Left lung (tissue), 10 donors: ENCODE results near the gene WARS2. TPM values are rescaled to one million over a fixed set of nuclear protein-coding genes. Genes with fewer than 3 reads are reported as not detected.

Experiments
- ATAC-seq: fragments of 200-7000 bp; cut with Tn5 transposase; one replicate; pipeline ENCODE4 v1.9.1; 2020; ENCODE audit warnings: moderate library complexity
- DNase-seq, 4 donors: peaks; one replicate each; pipeline ENCODE4 v3.0.0-alpha.2; 2013 to 2020
- H3K27ac ChIP-seq, 2 donors: fragments of 200-600 bp; sonication (generic) in 1 of 2; one replicate each; pipeline versions ENCODE4 v1.5.0 to v1.8.0; 2020 to 2021
- H3K27me3 ChIP-seq, 2 donors: fragments of 200-600 bp; sonication (generic) in 1 of 2; one replicate each; pipeline versions ENCODE4 v1.5.0 to v1.8.0; 2020 to 2021
- H3K36me3 ChIP-seq, 2 donors: fragments of 200-600 bp; sonication (generic) in 1 of 2; one replicate each; pipeline versions ENCODE4 v1.5.0 to v1.8.0; 2020 to 2021
- H3K4me1 ChIP-seq, 2 donors: fragments of 200-600 bp; one replicate each; pipeline ENCODE4 v1.8.0; 2021
- H3K4me3 ChIP-seq, 2 donors: fragments of 200-600 bp; sonication (generic) in 1 of 2; one replicate each; pipeline versions ENCODE4 v1.5.0 to v1.8.0; 2020 to 2021; ENCODE audit warnings: mild to moderate bottlenecking in 1 of 2
- H3K9me3 ChIP-seq, 2 donors: fragments of 200-600 bp; sonication (generic) in 1 of 2; one replicate each; pipeline versions ENCODE4 v1.5.0 to v1.8.0; 2020 to 2021
- CTCF ChIP-seq, 2 donors: fragments of 200-600 bp; sonication (generic) in 1 of 2; IDR thresholded peaks; one replicate each; pipeline versions ENCODE4 v1.5.0 to v1.8.0; 2021; ENCODE audit warnings: antibody characterized with exemption in 2 of 2
- intact Hi-C, 2 donors: fragments of 100-400 bp; cut with DNase I; formaldehyde crosslinking; loops; one replicate each; pipeline versions ENCODE4 v1.11.2 to v1.14.2; 2022
- polyA plus RNA-seq, 6 donors: library from polyadenylated mRNA; unstranded; fragments of 120-200 nt; gene quantifications; one replicate each; pipeline ENCODE4 v1.2.1, GENCODE V29; 2013; ENCODE audit not compliant: insufficient read length in 6 of 6
- total RNA-seq, 2 donors: library from RNA; stranded (reverse); fragmentation: NEBNext Ultra II Directional; extraction: Animal tissue kit (Norgen Biotek cat#: 25700); gene quantifications; one replicate each; pipeline ENCODE4 v1.2.1, GENCODE V29; 2021
- donor health status: DM: no; HTN: yes; CAD: no.
- donor health status: DM: no; HTN: no; CAD: no.

WARS2 gene
- total and polyA plus RNA-seq, 8 donors, result 12.7 to 26.0 (median 19.6) TPM

DNA sequence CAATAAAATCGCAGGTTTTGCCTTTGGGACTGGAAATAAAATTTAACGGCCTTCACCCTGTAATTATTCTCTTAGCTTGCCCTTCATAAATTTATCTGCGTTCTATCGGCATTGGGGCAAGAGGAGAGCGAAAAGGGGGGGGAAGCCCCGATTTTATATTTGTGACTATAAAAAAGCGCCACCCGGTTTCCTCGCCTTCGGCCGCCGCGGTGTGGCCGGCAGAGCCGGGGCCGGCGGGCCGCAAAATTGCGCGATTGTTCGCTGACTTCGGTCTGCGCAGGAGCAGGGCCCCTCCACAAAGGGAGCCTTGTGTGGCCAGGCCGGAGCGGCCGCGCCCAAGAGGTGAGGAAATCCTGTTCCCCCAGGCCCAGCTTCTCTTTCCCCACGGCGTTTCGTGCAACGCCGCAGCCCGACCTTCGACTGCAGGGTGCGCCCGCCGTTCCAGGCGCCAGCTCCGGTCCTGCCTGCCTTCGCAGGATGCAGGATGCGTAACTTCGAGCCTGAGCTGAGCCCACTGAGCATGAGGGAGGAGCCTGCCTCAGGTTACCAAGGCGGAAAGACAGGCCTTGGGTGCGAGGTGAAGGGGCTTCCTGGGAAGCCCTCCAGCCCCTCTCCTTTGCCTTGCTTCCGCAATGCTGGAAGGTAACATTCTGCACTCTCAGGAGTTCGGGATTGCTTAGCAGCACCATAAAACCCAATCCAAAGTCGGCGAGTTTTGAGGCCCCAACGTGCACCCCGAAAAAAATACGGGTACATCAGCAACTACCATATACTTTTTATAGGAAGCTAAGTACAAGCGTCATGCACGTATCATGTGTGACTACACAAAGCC lies 147.4 kb downstream of the WARS2 start:
- intact Hi-C loops, result no loop called here

GRCh38 chr1:118992237-118992825 lies 148.1 kb downstream of the WARS2 start:
- no peaks in the 10 kb centered on the region for H3K9me3 ChIP-seq
- H3K36me3 ChIP-seq, result no peaks in the 10 kb centered on the region
- no peak for TF ChIP-seq CTCF (IDR thresholded peaks at IDR 0.05)
- H3K27ac ChIP-seq, result no peak overlapping the region
- ATAC-seq (no peak), DNase-seq (no peak)
- intact Hi-C loops, result no loop called here
- peaks cover 0 to 12% of the 10 kb centered on the region in 2 donors for H3K4me1 ChIP-seq
- peaks cover 100% of the 10 kb centered on the region in 2 donors for H3K27me3 ChIP-seq
- no peak overlapping the region for H3K4me3 ChIP-seq

More for the DNA sequence above, 147.4 kb downstream of the WARS2 start:
- DNase-seq, result no peak
- Histone ChIP-seq H3K27me3 (peaks cover 100% of the 10 kb centered on the region in 2 donors), H3K4me3 (no peak overlapping the region), H3K4me1 (peaks cover 0 to 4% of the 10 kb centered on the region in 2 donors), H3K36me3 (no peaks in the 10 kb centered on the region), H3K9me3 (no peaks in the 10 kb centered on the region), H3K27ac (no peak overlapping the region)
- no peak for TF ChIP-seq CTCF (IDR thresholded peaks at IDR 0.05)
- ATAC-seq, result no peak

GRCh38 chr1:118991448-118991847 lies 149.0 kb downstream of the WARS2 start:
- Histone ChIP-seq H3K27ac (no peak overlapping the region), H3K27me3 (peaks cover 100% of the 10 kb centered on the region in 2 donors), H3K4me1 (peaks cover 0 to 16% of the 10 kb centered on the region in 2 donors), H3K9me3 (no peaks in the 10 kb centered on the region), H3K4me3 (no peak overlapping the region), H3K36me3 (no peaks in the 10 kb centered on the region)
- no peak for TF ChIP-seq CTCF (IDR thresholded peaks at IDR 0.05)
- intact Hi-C loops, result no loop called here
- ATAC-seq (no peak), DNase-seq (no peak)

- DNase-seq (no peak), ATAC-seq (no peak)
- Histone ChIP-seq H3K27me3 (peaks cover 100% of the 10 kb centered on the region in 2 donors), H3K4me1 (peaks cover 0 to 22% of the 10 kb centered on the region in 2 donors), H3K36me3 (no peaks in the 10 kb centered on the region), H3K4me3 (no peak overlapping the region), H3K27ac (no peak overlapping the region), H3K9me3 (no peaks in the 10 kb centered on the region)
- TF ChIP-seq CTCF (IDR thresholded peaks at IDR 0.05), result no peak
- intact Hi-C loops, result no loop called here
Observed at GRCh38 chr1:118990513-118991152, 149.8 kb downstream of the WARS2 start.

- ATAC-seq (no peak), DNase-seq (no peak)
- no peak overlapping the region for H3K4me3 ChIP-seq
- no peaks in the 10 kb centered on the region for H3K36me3 ChIP-seq
- H3K4me1 ChIP-seq, result peaks cover 0 to 29% of the 10 kb centered on the region in 2 donors
- intact Hi-C loops, result no loop called here
- TF ChIP-seq CTCF (IDR thresholded peaks at IDR 0.05), result no peak
- no peak overlapping the region for H3K27ac ChIP-seq
- no peaks in the 10 kb centered on the region for H3K9me3 ChIP-seq
- H3K27me3 ChIP-seq, result peaks cover 100% of the 10 kb centered on the region in 2 donors
Observed at GRCh38 chr1:118989878-118990378, 150.5 kb downstream of the WARS2 start.
